GM19023 (cell line): ENCODE data around the gene ANKRD10.

Experiments
- ATAC-seq: cut with Tn5 transposase; IDR thresholded peaks from one replicate; pipeline ENCODE4 v1.9.1; 2021; ENCODE audit warnings: mild to moderate bottlenecking, moderate library complexity; ENCODE audit not compliant: unreplicated experiment

Gene ANKRD10

DNA sequence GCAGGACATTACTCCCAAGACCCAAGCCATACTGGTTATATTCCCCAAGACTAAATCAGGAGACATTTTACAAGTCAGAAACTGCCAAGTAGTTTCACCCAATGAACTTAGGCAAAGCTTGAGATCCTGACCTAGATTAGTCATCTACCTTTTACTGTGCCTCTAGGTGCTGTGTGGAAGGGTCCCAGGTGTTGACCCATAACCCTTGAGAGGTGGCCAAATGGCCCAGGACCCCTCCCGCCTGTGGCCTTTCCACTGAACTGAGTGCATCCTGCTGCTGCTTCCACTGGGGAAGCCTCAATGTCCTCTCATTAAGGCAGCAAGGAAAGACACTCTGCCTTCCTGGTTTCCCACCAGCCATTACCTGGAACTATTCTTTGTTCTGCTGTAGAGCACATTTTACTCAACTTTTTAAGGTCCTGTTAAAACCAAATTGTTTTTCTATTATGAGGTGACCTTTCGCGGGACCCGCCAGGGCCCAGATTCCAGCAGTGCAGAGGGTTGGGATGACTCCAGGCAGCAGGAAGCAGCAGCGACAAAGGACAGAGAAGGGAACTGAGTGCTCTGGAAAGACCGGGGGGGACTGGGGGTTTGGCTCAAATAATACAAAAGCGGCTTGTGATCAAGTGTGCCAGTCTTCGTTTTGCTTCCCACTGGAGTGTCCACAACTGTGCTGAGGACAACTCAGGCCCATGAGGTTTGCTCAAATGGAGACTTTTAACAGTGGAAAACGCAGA, 27.1 kb downstream of the ANKRD10 start:
- no peak for ATAC-seq

DNA sequence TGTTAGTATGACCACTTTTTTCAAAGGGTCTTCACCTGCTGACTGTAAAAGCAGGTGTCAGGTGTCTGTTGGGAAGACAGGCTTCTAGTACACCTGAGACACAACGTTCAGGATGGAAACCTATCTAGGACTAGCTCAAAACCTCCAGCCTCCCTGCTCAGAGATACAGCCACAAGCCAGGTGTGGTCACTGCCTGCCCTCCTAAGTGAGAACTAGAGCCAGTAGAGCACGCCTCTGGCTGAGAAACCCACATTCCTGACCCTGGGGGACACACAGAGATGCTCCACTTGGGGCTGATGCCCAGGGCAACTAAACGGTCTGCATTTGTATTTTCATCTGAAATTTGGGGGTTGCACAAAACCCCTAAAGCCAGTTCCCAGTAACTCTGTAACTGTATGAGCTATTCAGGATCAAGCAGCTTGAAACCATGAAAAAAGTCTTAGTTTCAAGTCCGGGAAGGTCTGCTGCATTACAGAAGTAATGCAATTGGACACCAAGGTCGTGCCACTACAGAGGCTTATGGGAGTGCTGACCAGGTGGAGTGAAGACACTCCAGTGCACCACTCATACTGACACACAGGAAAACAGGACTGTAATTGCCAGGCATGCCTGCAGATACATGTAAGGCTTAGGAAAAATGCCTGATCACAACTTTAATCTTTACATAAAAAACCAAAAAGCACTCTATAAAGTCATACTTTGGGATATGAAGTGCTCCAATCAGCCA, 27.8 kb downstream of the ANKRD10 start:
- no peak for ATAC-seq

DNA sequence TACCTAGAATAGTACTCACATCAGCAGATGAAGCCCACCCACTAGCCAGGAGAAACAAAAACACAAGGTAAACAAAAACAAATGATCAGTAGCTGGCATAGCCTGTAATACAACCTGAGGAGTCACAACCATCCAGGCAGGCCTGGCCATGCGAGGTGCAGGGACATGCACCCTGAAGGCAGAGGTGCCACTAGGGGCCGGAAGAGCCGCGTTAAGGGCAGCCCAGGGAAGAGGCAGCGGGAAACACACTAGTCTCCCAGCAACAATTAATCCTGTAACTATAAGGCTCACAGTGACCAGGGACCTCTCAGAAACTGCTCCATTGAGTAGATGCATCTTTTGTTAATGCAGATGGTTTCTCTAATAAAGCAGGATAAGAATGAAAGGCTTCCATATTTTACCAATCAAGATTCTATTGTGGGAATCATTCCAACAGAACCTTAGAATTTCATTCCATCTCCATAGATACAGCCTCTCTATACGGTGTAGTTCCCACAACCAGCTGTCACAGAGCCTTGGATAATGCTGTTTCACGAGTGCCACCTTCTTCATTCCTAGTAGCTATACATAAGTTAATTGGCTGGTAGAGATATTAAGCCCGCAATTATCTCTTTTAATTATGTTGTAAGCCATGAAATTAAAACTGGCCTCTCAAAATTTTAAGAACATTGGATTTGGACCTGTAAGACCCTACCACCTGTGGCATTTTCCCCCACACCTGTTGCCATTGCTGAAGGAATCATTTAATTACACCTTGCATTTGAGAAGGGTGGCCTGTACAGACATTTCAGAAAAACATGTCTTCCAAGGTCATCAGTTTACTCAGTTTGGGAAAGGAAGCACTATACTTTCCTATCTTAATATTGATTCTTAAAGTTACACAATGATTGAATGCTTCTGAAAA, 28.7 kb downstream of the ANKRD10 start:
- ATAC-seq = no peak

DNA sequence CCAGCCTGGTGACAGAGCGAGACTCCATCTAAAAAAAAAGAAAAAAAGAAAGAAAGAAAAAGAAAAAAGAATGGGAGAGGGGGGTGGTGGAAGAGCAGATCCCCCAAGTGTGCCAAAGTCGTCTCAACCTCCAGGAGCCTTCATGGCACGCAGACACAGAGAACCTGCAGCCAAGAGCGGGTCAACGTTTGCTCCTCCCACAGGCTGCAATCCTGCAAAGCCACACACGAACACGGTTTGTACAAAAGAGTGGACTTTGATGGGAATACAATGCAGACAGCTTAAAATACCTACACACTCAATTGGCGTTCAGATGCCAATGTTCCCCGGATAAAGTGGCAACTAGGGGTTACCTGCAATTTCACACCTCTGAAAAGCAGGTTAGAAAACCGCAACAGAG, 29.4 kb downstream of the ANKRD10 start:
- no peak for ATAC-seq

DNA sequence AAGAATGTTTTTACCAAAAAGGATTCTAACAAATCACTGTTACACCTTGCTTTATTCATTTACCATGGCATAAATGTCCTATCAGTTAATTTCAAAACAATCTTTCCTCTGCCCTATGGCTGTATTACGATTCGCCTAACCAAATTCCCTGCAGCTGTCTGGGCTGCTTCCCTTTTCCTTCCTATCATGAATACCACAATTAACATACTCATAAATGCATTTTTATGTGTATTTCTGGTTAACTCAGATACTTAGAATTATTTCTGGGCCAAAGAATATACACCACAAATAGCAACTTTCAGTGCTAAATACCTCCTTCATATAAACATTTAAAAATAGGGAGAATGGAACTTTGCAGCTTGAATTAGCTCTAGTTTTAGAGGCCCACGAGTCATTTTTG, 30.4 kb downstream of the ANKRD10 start:
- no peak for ATAC-seq

DNA sequence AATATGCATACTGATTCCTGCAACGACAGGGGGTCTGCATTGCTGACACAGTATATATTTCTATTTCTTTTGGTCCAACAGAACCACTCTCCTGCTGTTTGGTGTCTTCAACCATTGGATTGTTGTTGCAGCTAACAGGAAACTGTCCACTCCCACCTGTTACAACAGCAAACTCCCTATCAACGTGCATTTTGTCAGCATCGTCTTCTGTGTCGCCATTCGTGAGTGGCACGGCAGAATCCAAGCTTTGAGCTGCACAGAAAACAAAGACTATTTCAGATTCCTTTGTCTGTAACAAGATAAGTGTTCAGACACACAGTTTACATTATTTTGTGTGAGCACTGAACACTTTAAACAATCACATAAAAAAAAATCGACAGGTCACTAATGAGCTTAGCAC, 31.3 kb downstream of the ANKRD10 start:
- no peak for ATAC-seq

DNA sequence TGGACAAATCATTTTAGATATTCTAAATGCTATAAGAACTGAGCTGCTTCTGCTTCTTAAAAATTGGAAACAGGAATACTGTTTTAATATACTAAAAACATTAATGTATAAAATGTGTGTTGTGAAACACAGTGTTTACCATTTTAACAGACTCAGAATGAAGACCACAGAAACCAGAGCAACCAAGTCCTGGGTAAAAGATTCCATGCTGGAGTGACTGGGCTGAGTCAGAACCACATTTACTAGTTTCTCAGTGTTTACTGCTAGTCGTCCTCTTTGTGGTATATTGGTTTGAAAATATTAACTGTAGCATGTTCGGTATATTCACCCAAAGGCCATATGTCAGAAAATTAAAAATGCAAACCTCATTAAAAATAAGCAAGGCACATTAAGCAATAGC, 31.9 kb downstream of the ANKRD10 start:
- no peak for ATAC-seq

DNA sequence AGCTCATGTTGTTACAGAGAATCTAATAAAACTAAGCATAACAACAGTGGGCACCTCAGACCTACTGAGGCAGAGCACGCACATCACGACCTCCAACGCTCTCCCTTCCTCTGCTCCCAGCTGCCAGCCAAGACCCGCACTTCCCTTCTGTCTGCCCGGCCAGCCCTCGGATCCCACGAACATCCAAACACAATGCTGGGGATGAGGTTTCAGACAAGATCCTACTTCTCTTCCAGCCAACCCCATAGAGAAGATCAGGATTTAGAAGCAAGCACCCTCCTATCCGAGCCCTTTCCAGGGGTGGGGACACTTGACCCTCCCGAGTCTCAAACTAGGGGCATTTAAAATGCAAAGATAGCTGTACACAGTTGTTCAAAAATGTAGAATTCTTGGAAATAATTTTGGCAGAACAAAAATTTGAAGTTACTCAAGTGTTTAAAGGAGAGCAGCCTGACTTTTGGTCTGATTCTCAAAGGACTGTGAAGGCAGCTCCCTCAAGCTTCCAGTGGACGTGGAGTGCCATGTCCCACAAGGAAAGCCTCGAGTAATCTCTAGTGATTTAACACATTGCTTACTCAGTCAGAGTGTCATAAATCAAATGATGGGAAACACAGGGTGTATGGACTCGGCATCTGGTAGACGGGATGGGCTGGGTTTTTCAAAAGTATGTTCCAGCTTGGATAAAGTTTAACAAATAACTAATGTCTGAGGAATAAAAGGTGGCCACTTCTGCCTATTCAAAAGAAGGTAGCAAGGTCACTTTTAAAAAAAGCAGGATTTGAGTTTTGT, 32.8 kb downstream of the ANKRD10 start:
- ATAC-seq = no peak

DNA sequence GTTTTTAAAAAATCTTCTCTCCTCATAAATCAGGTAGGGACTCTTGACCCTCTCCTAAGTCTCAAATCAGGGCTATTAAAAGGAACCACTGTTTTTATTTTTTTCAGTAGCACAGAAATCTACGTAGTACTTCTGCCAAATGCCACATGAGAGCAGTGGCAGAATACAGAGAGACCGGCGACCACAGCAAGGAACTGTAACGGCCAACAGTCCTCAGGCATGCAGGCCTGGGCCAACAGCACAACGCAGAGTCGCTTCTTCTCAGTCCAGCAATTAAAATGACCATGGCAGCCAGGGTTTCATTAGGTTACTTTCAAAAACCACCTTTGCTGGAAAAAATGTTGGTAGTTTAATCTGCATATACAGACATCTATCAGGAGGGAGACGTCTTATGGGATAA, 34.2 kb downstream of the ANKRD10 start:
- no peak for ATAC-seq

DNA sequence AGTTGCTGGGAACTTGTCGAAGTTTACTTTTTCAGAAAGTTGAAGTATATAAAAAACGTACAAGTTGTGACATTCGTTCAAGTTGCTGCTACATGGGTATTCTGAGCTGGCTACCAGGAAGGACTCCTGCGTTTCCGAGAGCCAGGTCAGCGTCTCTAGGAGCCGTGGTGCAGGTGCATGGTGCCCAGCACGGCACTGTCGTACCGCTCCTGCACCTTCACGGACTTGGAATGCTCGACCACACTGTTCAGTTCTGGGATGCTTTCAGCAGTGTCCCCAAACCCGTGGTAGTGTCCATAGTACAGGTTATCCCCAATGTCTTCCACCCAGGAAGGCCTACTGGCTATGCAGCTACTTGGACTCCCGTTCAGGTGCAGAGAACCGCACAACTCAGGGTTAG, 35.4 kb downstream of the ANKRD10 start:
- no peak for ATAC-seq

DNA sequence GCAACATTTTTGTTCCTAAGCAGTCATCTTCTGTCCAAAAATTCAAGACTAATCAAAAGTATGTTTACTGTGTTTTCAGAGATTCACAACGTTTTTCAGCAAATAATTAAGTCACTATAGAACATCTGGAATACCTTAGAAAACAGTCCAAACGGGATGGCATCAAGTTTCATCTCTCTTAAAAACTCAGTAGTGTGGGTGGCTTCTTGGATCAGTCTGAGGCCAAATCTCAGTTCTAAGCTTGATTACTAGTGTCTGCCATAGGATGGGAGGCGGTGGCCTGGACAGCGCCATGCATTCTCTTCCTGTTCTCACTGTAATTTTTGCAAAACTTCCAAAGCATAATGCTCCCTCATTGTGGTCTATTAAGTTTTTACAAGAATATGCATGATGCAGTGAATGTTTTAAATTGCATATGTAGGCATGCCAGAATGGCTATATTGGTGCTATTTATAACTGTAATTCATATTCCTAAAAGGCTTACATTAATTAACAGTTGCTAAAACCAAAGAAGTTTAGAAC, 37.1 kb downstream of the ANKRD10 start:
- no peak for ATAC-seq

DNA sequence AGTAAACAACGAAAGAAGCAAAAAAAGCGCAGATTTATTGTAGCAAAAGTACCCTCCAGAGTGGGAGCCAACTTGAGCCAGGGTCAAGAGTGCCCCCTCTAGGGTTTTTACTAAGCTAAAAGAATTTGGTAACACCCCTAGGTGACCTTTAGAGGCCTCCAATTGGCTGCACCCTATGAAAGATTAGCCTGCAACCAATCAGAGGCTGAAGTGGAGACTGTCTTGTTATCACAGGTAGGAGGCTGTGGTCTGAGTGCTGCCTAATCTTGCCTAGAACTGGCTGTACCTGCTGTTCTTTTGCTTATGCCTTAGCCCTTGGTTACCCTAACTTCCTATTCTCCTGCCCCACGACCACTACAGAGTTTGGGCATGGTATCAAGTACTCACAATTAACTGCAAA, 38.3 kb downstream of the ANKRD10 start:
- ATAC-seq = no peak

DNA sequence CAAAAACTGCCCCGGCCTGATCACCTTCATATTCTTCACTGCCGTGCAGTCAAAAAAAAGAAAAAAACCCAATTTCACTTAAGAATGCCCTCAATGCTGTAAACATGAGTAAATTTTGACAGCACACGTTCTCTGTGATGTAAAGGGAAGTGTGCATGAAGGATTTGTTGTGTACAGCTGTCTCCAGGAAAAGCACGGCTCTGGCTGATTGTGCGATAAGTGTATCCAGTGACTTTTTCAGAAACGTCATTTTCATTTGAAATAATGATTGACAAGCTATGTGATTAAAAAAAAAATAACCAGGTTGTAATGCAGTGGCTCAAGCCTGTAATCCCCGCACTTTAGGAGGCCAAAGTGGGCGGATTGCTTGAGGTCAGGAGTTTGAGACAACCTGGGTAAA, 39.6 kb downstream of the ANKRD10 start:
- ATAC-seq = no peak

DNA sequence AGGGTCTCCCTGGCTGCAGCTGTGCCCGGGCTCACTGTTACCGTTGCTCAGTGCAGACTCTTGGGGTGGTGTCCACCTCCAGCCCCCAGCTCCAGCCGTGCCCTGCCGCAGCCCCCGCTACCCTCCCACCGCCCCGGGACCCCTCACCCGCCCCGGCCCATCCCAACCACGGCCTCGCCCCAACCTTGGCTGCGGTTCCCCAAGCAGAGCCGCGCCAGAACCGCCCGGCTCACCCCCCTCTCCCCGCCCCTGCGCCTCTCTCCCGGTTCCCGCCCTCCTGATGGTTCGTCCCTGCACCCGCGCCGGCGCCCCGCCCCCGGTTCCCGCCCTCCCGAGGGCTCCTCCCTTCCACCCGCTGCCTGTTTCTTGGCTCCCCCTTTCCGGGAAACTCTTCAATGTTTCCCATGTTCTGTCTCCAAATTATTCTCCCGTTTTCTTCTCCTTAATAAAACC, 40.3 kb downstream of the ANKRD10 start:
- no peak for ATAC-seq

DNA sequence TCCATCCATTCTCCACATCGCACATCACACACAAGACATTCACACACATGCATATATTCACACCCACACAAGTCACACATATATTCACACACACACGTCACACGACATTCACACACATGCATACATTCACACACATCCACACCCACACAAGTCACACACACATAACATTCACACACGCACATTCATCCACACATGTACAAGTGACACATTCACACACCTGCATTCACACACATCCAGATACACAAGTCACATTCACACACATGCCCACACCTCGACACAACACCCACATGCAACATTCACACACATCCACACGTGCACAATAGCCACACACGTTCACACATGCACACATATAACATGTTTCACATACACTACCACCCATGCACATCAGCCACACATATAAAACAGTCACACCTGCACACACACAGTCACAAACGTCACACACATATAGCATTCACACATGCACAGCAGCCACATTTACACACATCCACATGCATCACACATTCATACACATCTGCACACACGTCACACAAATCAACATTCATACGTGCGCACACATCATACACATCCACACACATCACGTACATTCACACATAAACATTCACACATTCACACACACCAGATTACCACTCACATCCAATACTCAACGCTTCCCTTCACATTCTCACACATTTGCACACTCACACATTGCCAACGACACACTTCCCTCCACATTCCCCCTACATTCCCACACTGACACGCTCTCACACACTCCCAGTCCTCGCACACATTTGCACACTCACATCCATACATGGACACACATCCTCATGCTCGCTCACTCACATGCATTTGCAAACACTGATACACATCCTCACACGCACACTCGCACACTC, 41.0 kb downstream of the ANKRD10 start:
- no peak for ATAC-seq

DNA sequence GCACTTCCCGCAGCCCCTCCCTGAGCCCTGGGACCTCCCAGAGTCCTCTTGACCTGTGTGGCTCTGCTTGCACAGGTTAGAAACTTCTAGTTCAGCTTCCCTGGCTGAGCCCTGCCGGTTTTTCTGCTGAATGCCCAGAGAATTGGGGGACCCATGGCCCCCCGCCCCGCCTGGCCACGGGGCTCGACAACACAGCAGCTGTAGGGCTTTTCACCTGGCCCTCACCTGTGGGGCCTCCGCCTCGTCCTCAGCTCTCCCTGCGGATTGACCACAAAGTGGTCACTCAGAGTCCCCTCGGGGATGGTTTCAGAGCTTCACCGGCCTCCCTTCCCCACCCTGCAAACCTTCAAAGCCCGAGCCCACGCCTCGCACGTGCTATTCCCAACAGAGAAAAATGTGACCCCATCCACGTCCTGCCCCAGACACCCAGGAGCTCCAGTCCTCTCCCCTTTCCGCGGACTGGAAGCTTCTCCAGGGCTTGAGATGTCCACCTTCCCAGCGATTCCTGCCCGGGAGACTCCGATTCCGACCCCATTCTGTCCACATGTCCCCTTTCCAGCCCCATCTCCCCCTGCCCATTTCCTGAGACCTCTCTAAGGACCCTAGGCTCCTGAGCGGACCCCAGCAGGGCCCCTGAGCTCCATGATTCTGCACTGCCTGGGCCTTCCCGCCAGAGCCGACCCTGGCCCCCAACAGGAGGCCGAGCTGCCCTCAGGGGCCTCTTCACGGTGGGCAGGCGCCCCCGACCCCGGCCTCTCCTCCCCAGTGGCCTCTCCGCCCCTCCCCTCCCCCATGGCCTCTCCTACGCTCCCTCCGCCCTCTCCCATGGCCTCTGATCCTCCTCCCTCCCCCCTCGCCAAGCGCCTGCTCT, 41.9 kb downstream of the ANKRD10 start:
- ATAC-seq = no peak

DNA sequence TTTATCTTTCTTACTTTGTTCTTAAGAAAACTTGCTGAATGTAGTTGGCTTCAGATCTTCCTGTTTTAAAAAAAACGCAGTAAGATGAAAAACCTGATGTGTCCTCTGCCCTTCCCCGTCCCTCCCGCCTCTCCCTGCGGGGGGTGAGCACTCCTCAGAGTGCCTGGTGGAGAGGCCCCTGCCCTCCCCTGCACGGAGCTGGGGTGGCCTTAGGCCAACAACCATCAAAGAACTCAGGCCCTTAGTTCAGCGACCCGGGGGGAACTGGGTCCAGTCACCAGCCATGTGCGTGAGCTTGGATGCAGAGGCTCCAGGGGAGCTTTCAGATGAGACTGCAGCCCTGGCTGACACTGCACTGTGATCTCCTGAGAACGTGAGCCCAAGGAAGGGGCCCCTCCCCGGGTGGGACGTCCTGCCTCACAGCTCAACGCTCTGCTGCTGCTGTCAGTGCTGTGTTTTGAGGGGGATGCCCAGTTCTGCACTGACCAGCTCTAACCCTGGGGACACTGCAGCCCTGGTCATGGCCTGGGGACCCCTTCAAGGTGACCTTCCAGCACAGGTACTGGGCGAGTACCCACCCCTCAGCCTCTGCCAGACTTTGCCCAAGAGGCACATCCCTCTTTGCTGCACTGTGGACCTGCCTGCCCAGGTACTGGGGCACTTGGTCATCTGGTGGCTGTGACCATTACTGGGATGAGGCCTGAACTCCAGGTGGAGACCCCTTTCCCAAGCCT, 42.7 kb downstream of the ANKRD10 start:
- ATAC-seq = no peak
